ENCODE results near the gene SH3PXD2A. TPM values are rescaled to one million over a fixed set of nuclear protein-coding genes. Genes with fewer than 3 reads are reported as not detected.
A peak's percentile ranks its signal among the peaks of the same experiment; 100 is the strongest.

SH3PXD2A gene
- total RNA-seq, 1 experiment from 2014 or later: 6.3 TPM

- Histone ChIP-seq H3K27me3 (replicated peaks; ENCODE audit: control insufficient read depth, insufficient read depth, low read length) (no peaks in the 10 kb centered on the region), H3K36me3 (ENCODE audit: control insufficient read depth, insufficient read depth, low read length) (no peaks in the 10 kb centered on the region; the same call in 1 of the 2 replicates), H3K4me3 (ENCODE audit: low read depth, low read length) (no peak overlapping the region), H3K4me1 (peaks cover 5% of the 10 kb centered on the region), H3K9me3 (no peaks in the 10 kb centered on the region)
- no peak for TF ChIP-seq CTCF (IDR thresholded peaks at IDR 0.05; ENCODE audit: insufficient read depth in 1 of 2, low read depth in 1 of 2, low read length in 1 of 2, severe bottlenecking in 1 of 2, unreplicated experiment in 1 of 2)
- intact Hi-C loops (cut with micrococcal nuclease; ENCODE audit: unreplicated experiment): no loop called here
- Mint-ChIP-seq H3K36me3 (ENCODE audit: insufficient read depth, unreplicated experiment) (no peaks in the 10 kb centered on the region), H3K4me1 (ENCODE audit: low read depth, unreplicated experiment) (peaks cover 8% of the 10 kb centered on the region), H3K27me3 (ENCODE audit: insufficient read depth, unreplicated experiment) (no peaks in the 10 kb centered on the region), H3K27ac (ENCODE audit: unreplicated experiment) (peak overlapping the region; percentile 72), H3K9me3 (ENCODE audit: unreplicated experiment) (no peaks in the 10 kb centered on the region), H3K4me3 (ENCODE audit: unreplicated experiment) (no peak overlapping the region)
- POLR2A ChIA-PET: no interaction called here
- no peak for DNase-seq
- CTCF ChIA-PET: interaction anchor here (0.9 to 1.2 kb wide), 2 partner anchors 44 to 65 kb away, joined by 3 read pairs; no protein-coding TSS in a partner anchor
- BruUV-seq (replicated peaks): no TSS peak
These were observed 197.3 kb downstream of the SH3PXD2A start for GRCh38 chr10:103658049-103658577.

GRCh38 chr10:103657061-103657591 is 198.2 kb downstream of the SH3PXD2A start:
- BruUV-seq (replicated peaks): no TSS peak
- DNase-seq: no peak
- ChIA-PET POLR2A (no interaction called here), CTCF (interaction anchor here (1.2 kb wide), 1 partner anchor 64 kb away, joined by 3 read pairs; no protein-coding TSS in a partner anchor)
- intact Hi-C loops (cut with micrococcal nuclease; ENCODE audit: unreplicated experiment): no loop called here
- no peak for TF ChIP-seq CTCF (IDR thresholded peaks at IDR 0.05; ENCODE audit: insufficient read depth in 1 of 2, low read depth in 1 of 2, low read length in 1 of 2, severe bottlenecking in 1 of 2, unreplicated experiment in 1 of 2)
- H3K9me3 ChIP-seq: no peaks in the 10 kb centered on the region
- H3K36me3 ChIP-seq (ENCODE audit: control insufficient read depth, insufficient read depth, low read length): no peaks in the 10 kb centered on the region; the same call in 1 of the 2 replicates
- peaks cover 13% of the 10 kb centered on the region for H3K4me1 Mint-ChIP-seq (ENCODE audit: low read depth, unreplicated experiment)
- no peak overlapping the region for H3K27ac Mint-ChIP-seq (ENCODE audit: unreplicated experiment)
- H3K27me3 Mint-ChIP-seq (ENCODE audit: insufficient read depth, unreplicated experiment): no peaks in the 10 kb centered on the region
- no peaks in the 10 kb centered on the region for H3K9me3 Mint-ChIP-seq (ENCODE audit: unreplicated experiment)
- no peak overlapping the region for H3K4me3 Mint-ChIP-seq (ENCODE audit: unreplicated experiment)
- H3K4me3 ChIP-seq (ENCODE audit: low read depth, low read length): no peak overlapping the region
- peaks cover 15% of the 10 kb centered on the region for H3K4me1 ChIP-seq
- H3K27me3 ChIP-seq (replicated peaks; ENCODE audit: control insufficient read depth, insufficient read depth, low read length): no peaks in the 10 kb centered on the region
- H3K36me3 Mint-ChIP-seq (ENCODE audit: insufficient read depth, unreplicated experiment): no peaks in the 10 kb centered on the region

GRCh38 chr10:103654925-103655324 is 200.5 kb downstream of the SH3PXD2A start:
- no peak for DNase-seq
- no peaks in the 10 kb centered on the region for H3K36me3 ChIP-seq (ENCODE audit: control insufficient read depth, insufficient read depth, low read length)
- POLR2A ChIA-PET: no interaction called here
- H3K9me3 ChIP-seq: no peaks in the 10 kb centered on the region
- Mint-ChIP-seq H3K27ac (ENCODE audit: unreplicated experiment) (no peak overlapping the region), H3K4me3 (ENCODE audit: unreplicated experiment) (no peak overlapping the region), H3K27me3 (ENCODE audit: insufficient read depth, unreplicated experiment) (no peaks in the 10 kb centered on the region), H3K9me3 (ENCODE audit: unreplicated experiment) (no peaks in the 10 kb centered on the region), H3K4me1 (ENCODE audit: low read depth, unreplicated experiment) (peaks cover 13% of the 10 kb centered on the region), H3K36me3 (ENCODE audit: insufficient read depth, unreplicated experiment) (no peaks in the 10 kb centered on the region)
- H3K4me3 ChIP-seq (ENCODE audit: low read depth, low read length): no peak overlapping the region
- H3K4me1 ChIP-seq: peaks cover 25% of the 10 kb centered on the region
- no peaks in the 10 kb centered on the region for H3K27me3 ChIP-seq (replicated peaks; ENCODE audit: control insufficient read depth, insufficient read depth, low read length)
- no TSS peak for BruUV-seq (replicated peaks)
- no peak for TF ChIP-seq CTCF (IDR thresholded peaks at IDR 0.05; ENCODE audit: insufficient read depth in 1 of 2, low read depth in 1 of 2, low read length in 1 of 2, severe bottlenecking in 1 of 2, unreplicated experiment in 1 of 2)
- CTCF ChIA-PET: no interaction called here
- intact Hi-C loops (cut with micrococcal nuclease; ENCODE audit: unreplicated experiment): loop anchor here (5.0 kb wide), 1 partner anchor 43 kb away; no protein-coding TSS in a partner anchor

All from Caco-2 (cell line).